Mesodermal cell (in vitro differentiated cells): Measurements from ENCODE around the gene SVOPL. TPM values are rescaled to one million over a fixed set of nuclear protein-coding genes. Genes with fewer than 3 reads are reported as not detected.

Experiments
- H3K27ac ChIP-seq: 2 replicates; pipeline ENCODE4 v1.7.0; 2013; ENCODE audit warnings: mild to moderate bottlenecking, low read depth, low read length, moderate library complexity; ENCODE audit not compliant: severe bottlenecking
- H3K36me3 ChIP-seq: 2 replicates; pipeline ENCODE4 v1.7.1; 2013; ENCODE audit warnings: mild to moderate bottlenecking, low read length, moderate library complexity; ENCODE audit not compliant: control insufficient read depth, insufficient read depth
- H3K4me1 ChIP-seq: one replicate; pipeline ENCODE4 v1.7.1; 2013; ENCODE audit warnings: mild to moderate bottlenecking, low read length; ENCODE audit not compliant: insufficient read depth, control insufficient read depth, poor library complexity, severe bottlenecking
- H3K4me3 ChIP-seq: 2 replicates; pipeline ENCODE4 v1.7.0; 2013; ENCODE audit warnings: low read length, control low read depth, mild to moderate bottlenecking; ENCODE audit not compliant: insufficient read depth, poor library complexity, severe bottlenecking; ENCODE audit errors: extremely low read depth
- H3K9me3 ChIP-seq: 2 replicates; pipeline ENCODE4 v1.7.1; 2013; ENCODE audit warnings: mild to moderate bottlenecking, low read length, moderate library complexity; ENCODE audit not compliant: control insufficient read depth
- WGBS, 2 experiments: methylation state at CpG; one replicate each; pipeline ENCODE4 v1.1.5; 2013; ENCODE audit warnings: missing lambda C conversion rate in 2 of 2; ENCODE audit not compliant: insufficient coverage in 2 of 2; 5-methylcytosine and 5-hydroxymethylcytosine counted together
- polyA plus RNA-seq, 2 experiments: library from polyadenylated mRNA; stranded (reverse); fragments of 50-300 nt; gene quantifications; one replicate each; pipeline ENCODE4 v1.2.3, GENCODE V29; 2013

SVOPL gene
- 0.29 TPM for polyA plus RNA-seq (2013, experiment 1 of 2)
- polyA plus RNA-seq (2013, experiment 2 of 2): not detected

GRCh38 chr7:138700857-138701536, at the start of gene SVOPL:
SVOPL (minus strand) TSS chr7:138701362; CDS start chr7:138679045, 22,317 bp downstream.
- 74% methylated on average over 6 of the region's 7 CpGs for WGBS, 2 experiments
- no peaks in the 10 kb centered on the region for H3K36me3 ChIP-seq
- no peak within 1 kb of the TSS for H3K27ac ChIP-seq
- H3K9me3 ChIP-seq: no peaks in the 10 kb centered on the region
- H3K4me1 ChIP-seq: no peaks in the 10 kb centered on the region
- H3K4me3 ChIP-seq: no peak within 1 kb of the TSS

GRCh38 chr7:138750473-138750872, 49.3 kb upstream of the SVOPL start:
- WGBS, 2 experiments: 91 to 98% methylated on average over 13 to 14 of the region's 15 CpGs
- Histone ChIP-seq H3K4me3 (no peak overlapping the region), H3K36me3 (no peaks in the 10 kb centered on the region), H3K9me3 (no peaks in the 10 kb centered on the region), H3K4me1 (peaks cover 10% of the 10 kb centered on the region), H3K27ac (no peak overlapping the region)

GRCh38 chr7:138749960-138750359, 48.8 kb upstream of the SVOPL start:
- H3K4me3 ChIP-seq: no peak overlapping the region
- H3K4me1 ChIP-seq: peaks cover 9% of the 10 kb centered on the region
- no peaks in the 10 kb centered on the region for H3K36me3 ChIP-seq
- H3K27ac ChIP-seq: no peak overlapping the region
- 96 to 98% methylated on average over 3 of the region's 3 CpGs for WGBS, 2 experiments
- no peaks in the 10 kb centered on the region for H3K9me3 ChIP-seq

GRCh38 chr7:138748666-138749065, 47.5 kb upstream of the SVOPL start:
- Histone ChIP-seq H3K4me3 (no peak overlapping the region), H3K4me1 (peaks cover 9% of the 10 kb centered on the region), H3K9me3 (no peaks in the 10 kb centered on the region), H3K36me3 (no peaks in the 10 kb centered on the region), H3K27ac (no peak overlapping the region)
- 81 to 93% methylated on average over 4 to 5 of the region's 6 CpGs for WGBS, 2 experiments

GRCh38 chr7:138746073-138746472, 44.9 kb upstream of the SVOPL start:
- Histone ChIP-seq H3K4me1 (no peaks in the 10 kb centered on the region), H3K27ac (no peak overlapping the region), H3K9me3 (no peaks in the 10 kb centered on the region), H3K36me3 (no peaks in the 10 kb centered on the region), H3K4me3 (no peak overlapping the region)
- WGBS, 2 experiments: no CpG with 5 or more reads among the region's 4 CpGs

- H3K4me1 ChIP-seq: no peaks in the 10 kb centered on the region
- H3K4me3 ChIP-seq: no peak overlapping the region
- H3K9me3 ChIP-seq: no peaks in the 10 kb centered on the region
- no peak overlapping the region for H3K27ac ChIP-seq
- no peaks in the 10 kb centered on the region for H3K36me3 ChIP-seq
- 89 to 94% methylated on average over 4 of the region's 7 CpGs for WGBS, 2 experiments
Observed at GRCh38 chr7:138745189-138745588, 44.0 kb upstream of the SVOPL start.

GRCh38 chr7:138741453-138741735, 40.2 kb upstream of the SVOPL start:
- Histone ChIP-seq H3K27ac (no peak overlapping the region), H3K36me3 (no peaks in the 10 kb centered on the region), H3K4me3 (no peak overlapping the region), H3K9me3 (no peaks in the 10 kb centered on the region), H3K4me1 (no peaks in the 10 kb centered on the region)
- WGBS, 2 experiments: 100% methylated on average over 1 to 4 of the region's 5 CpGs

GRCh38 chr7:138739859-138740258, 38.7 kb upstream of the SVOPL start:
- WGBS, 2 experiments: 67 to 100% methylated on average over 1 of the region's 1 CpG
- Histone ChIP-seq H3K9me3 (no peaks in the 10 kb centered on the region), H3K4me3 (no peak overlapping the region), H3K27ac (no peak overlapping the region), H3K36me3 (no peaks in the 10 kb centered on the region), H3K4me1 (no peaks in the 10 kb centered on the region)

GRCh38 chr7:138738551-138739335, 37.6 kb upstream of the SVOPL start:
- WGBS, 2 experiments: 18 to 50% methylated on average over 8 to 9 of the region's 14 CpGs
- Histone ChIP-seq H3K4me3 (no peak overlapping the region), H3K4me1 (no peaks in the 10 kb centered on the region), H3K9me3 (no peaks in the 10 kb centered on the region), H3K27ac (no peak overlapping the region), H3K36me3 (no peaks in the 10 kb centered on the region)

- H3K27ac ChIP-seq: no peak overlapping the region
- no peaks in the 10 kb centered on the region for H3K9me3 ChIP-seq
- no peak overlapping the region for H3K4me3 ChIP-seq
- no peaks in the 10 kb centered on the region for H3K36me3 ChIP-seq
- 100% methylated on average over 2 of the region's 3 CpGs for WGBS, 2 experiments
- H3K4me1 ChIP-seq: no peaks in the 10 kb centered on the region
Observed at GRCh38 chr7:138738114-138738513, 37.0 kb upstream of the SVOPL start.

- 83 to 88% methylated on average over 4 to 5 of the region's 6 CpGs for WGBS, 2 experiments
- no peaks in the 10 kb centered on the region for H3K36me3 ChIP-seq
- no peak overlapping the region for H3K4me3 ChIP-seq
- no peak overlapping the region for H3K27ac ChIP-seq
- no peaks in the 10 kb centered on the region for H3K9me3 ChIP-seq
- no peaks in the 10 kb centered on the region for H3K4me1 ChIP-seq
Observed at GRCh38 chr7:138735399-138735798, 34.2 kb upstream of the SVOPL start.
